Adipocyte (in vitro differentiated cells): ENCODE results near the gene GLIPR1L2.
"Not testable (repeated sequence)": the region's sequence is repeated elsewhere in the genome, so short reads cannot be mapped to it uniquely, and the experiment has no call there.

Source experiments
- DNase-seq: peaks from one replicate; pipeline ENCODE4 v3.0.0-alpha.2; 2015; ENCODE audit warnings: low read depth
- H3K27me3 ChIP-seq: replicated peaks from 2 replicates; pipeline ENCODE4 v1.7.0; 2013; ENCODE audit warnings: mild to moderate bottlenecking, low read length, moderate library complexity; ENCODE audit not compliant: control insufficient read depth, insufficient read depth
- H3K36me3 ChIP-seq: 2 replicates; pipeline ENCODE4 v1.7.0; 2013; ENCODE audit warnings: low read length, mild to moderate bottlenecking, moderate library complexity; ENCODE audit not compliant: control insufficient read depth, insufficient read depth, severe bottlenecking
- H3K4me1 ChIP-seq: 2 replicates; pipeline ENCODE4 v1.7.0; 2013; ENCODE audit warnings: mild to moderate bottlenecking, low read length, moderate library complexity; ENCODE audit not compliant: control insufficient read depth, insufficient read depth
- H3K4me3 ChIP-seq: 2 replicates; pipeline ENCODE4 v1.7.0; 2013; ENCODE audit warnings: mild to moderate bottlenecking, low read length, moderate library complexity
- H3K9ac ChIP-seq: 2 replicates; pipeline ENCODE4 v1.7.0; 2013; ENCODE audit warnings: mild to moderate bottlenecking, low read length, moderate library complexity
- H3K9me3 ChIP-seq: 2 replicates; pipeline ENCODE4 v1.7.0; 2013; ENCODE audit warnings: mild to moderate bottlenecking, low read length, moderate library complexity; ENCODE audit not compliant: control insufficient read depth

The GLIPR1L2 gene

DNA sequence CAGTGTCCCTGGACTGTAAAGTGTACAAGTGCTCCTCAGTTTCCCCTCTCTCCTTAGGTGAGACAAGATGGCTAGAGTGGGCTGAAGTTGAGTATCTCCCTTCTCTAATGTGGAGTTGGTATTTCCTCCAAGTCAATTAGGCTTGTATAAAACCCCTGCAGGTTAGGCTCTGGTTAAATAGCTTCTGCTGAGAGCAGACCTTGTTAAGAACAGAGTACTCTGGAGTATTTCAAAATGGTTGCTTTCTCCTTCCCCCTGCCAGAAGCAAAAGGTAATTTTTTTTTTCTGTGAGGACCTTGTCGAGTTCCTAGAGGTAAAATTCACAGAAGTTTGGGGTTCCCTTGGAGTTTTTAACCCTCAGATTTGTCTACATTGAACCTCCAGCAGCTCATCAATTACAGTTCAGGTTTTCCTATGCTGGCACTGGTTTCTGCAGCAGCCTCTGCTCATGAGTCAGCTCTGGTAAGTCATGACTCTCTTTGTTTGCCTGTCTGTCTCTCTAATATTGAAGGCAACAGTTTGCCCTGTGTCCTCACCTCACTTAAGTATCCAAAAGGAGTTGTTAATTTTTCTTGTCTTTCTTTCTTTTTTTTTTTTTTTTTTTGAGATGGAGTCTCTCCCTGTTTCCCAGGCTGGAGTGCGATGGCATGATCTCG is 61.9 kb downstream of the GLIPR1L2 start:
- H3K9ac ChIP-seq = no peak overlapping the region
- H3K36me3 ChIP-seq = no peaks in the 10 kb centered on the region
- no peaks in the 10 kb centered on the region for H3K4me1 ChIP-seq
- DNase-seq = peak; percentile 33
- H3K27me3 ChIP-seq = no peaks in the 10 kb centered on the region
- H3K4me3 ChIP-seq = no peak overlapping the region
- H3K9me3 ChIP-seq = peaks cover 2% of the 10 kb centered on the region

DNA sequence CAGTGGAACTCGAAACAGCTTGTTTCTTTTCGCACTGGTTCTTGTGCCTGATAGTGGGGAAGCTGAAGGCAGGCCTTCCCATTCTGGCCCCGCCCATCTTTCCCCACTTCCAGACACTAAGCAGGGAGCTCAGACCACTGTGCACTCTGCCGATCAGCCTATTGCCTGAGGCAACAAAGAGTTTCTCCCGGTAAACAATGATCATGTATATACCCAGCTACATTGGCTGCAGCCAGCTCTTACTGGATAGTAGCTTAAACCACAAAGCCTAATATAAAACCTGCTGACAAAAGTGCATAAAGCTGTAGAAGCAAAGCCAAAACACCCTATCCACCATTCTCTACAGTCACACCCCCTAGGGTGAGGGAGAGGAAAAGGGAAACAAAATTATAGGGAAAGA is 65.0 kb downstream of the GLIPR1L2 start:
- Histone ChIP-seq H3K9me3 (peaks cover 5% of the 10 kb centered on the region), H3K36me3 (no peaks in the 10 kb centered on the region), H3K4me3 (no peak overlapping the region), H3K9ac (no peak overlapping the region), H3K4me1 (no peaks in the 10 kb centered on the region), H3K27me3 (no peaks in the 10 kb centered on the region)
- DNase-seq = no peak

DNA sequence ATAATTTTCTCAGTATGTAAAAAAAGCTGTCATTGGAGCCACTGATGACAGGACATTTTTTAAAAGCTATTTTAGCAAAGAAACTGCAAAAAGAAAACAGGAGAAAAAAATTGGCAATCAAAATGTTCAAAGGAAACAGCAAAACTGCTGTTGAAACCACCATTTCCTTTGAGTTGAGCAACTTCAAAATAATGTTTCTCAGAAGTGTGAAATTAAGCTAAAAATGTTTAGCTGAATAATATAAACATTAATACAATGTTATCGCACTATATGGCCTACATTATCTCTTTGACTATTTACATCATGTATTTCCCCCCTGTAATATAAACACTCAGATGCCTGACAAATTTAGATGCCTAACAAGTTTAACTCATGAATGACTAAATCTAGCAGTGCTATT is 66.3 kb downstream of the GLIPR1L2 start:
- Histone ChIP-seq H3K4me1 (no peaks in the 10 kb centered on the region), H3K9me3 (peaks cover 5% of the 10 kb centered on the region), H3K27me3 (no peaks in the 10 kb centered on the region), H3K9ac (no peak overlapping the region), H3K36me3 (no peaks in the 10 kb centered on the region), H3K4me3 (no peak overlapping the region)
- DNase-seq = no peak

- H3K36me3 ChIP-seq, H3K4me3 ChIP-seq, H3K9me3 ChIP-seq, DNase-seq, H3K9ac ChIP-seq, H3K27me3 ChIP-seq, H3K4me1 ChIP-seq: not testable (repeated sequence)
Observed at GRCh38 chr12:75457866-75458265, 67.0 kb downstream of the GLIPR1L2 start.

DNA sequence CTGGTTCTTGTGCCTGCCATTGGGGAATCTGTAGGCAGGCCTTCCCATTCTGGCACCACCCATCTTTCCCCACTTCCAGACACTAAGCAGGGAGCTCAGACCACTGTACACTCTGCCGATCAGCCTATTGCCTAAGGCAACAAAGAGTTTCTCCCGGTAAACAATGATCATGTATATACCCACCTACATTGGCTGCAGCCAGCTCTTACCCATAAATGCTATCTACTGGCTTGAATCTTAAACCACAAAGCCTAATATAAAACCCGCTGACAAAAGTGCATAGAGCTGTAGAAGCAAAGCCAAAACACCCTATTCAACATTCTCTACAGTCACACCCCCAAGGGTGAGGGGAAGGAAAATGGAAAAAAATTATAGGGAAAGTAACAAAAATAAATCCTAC is 68.9 kb downstream of the GLIPR1L2 start:
- H3K9ac ChIP-seq = no peak overlapping the region

DNA sequence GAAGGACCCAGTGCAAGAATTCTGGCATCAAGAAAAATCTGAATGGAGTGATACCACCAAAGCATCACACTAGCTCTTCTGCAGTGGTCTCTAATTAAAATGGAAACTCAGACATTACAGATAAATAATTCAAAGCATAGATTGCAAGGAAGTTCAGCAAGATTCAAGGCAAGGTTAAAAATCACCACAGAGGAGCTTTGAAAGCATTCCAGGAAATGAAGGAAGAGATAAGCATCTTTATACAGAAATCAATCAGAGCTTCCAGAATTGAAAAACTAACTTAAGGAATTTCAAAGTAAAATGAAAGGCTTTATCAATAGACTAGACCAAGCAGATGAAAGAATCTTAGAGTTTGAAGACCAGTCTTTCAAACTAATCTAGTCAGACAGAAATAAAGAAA is 69.3 kb downstream of the GLIPR1L2 start:
- no peak for DNase-seq
- H3K4me3 ChIP-seq = no peak overlapping the region
- no peak overlapping the region for H3K9ac ChIP-seq
- no peaks in the 10 kb centered on the region for H3K4me1 ChIP-seq
- no peaks in the 10 kb centered on the region for H3K27me3 ChIP-seq
- H3K36me3 ChIP-seq = no peaks in the 10 kb centered on the region
- peaks cover 18% of the 10 kb centered on the region for H3K9me3 ChIP-seq

More for the DNA sequence above, 68.9 kb downstream of the GLIPR1L2 start:
- Histone ChIP-seq H3K9me3 (peaks cover 14% of the 10 kb centered on the region), H3K36me3 (no peaks in the 10 kb centered on the region), H3K4me3 (no peak overlapping the region), H3K27me3 (no peaks in the 10 kb centered on the region), H3K4me1 (no peaks in the 10 kb centered on the region)
- no peak for DNase-seq

- no peak for DNase-seq
- no peaks in the 10 kb centered on the region for H3K9me3 ChIP-seq
- H3K4me1 ChIP-seq = no peaks in the 10 kb centered on the region
- H3K4me3 ChIP-seq = no peak overlapping the region
- no peaks in the 10 kb centered on the region for H3K27me3 ChIP-seq
- H3K9ac ChIP-seq = no peak overlapping the region
- no peaks in the 10 kb centered on the region for H3K36me3 ChIP-seq
Observed at GRCh38 chr12:75471902-75472890, 81.3 kb downstream of the GLIPR1L2 start.

DNA sequence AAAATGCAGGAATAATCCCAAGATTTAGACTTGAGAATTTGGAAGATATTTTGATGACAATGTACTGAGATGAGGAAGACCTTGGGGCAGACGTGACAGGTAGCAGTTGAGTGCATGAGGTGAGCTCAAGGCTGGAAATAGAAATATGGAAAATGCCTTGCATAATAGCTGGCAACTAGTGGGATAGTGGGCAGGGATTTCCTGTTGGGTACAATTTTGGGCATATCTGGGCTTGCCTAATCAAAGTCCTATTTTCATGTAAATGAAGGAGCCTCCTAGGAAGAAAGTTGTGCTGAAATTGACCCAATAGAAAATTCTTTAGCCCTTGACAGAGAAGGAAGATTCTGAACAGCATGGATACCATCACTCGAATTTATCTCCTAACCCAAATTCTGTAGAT is 83.2 kb downstream of the GLIPR1L2 start:
- Histone ChIP-seq H3K4me3 (no peak overlapping the region), H3K9ac (no peak overlapping the region), H3K9me3 (no peaks in the 10 kb centered on the region), H3K36me3 (no peaks in the 10 kb centered on the region), H3K27me3 (no peaks in the 10 kb centered on the region), H3K4me1 (peaks cover 11% of the 10 kb centered on the region)
- DNase-seq = no peak

DNA sequence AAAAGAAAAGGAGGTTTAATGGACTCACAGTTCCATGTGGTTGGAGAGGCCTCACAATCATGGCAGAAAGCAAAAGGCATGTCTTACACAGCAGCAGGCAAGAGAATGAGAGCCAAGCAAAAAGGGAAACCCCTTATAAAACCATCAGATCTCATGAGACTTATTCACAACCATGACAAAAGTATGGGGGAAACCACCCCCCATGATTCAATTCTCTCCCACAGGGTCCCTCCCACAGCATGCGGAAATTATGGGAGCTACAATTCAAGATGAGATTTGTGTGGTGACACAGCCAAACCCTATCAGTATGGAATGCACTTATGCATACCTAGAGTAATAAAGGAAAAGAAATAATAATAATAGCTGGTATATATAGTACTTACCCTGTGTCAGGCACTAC is 85.2 kb downstream of the GLIPR1L2 start:
- Histone ChIP-seq H3K27me3 (no peaks in the 10 kb centered on the region), H3K4me3 (no peak overlapping the region)

DNA sequence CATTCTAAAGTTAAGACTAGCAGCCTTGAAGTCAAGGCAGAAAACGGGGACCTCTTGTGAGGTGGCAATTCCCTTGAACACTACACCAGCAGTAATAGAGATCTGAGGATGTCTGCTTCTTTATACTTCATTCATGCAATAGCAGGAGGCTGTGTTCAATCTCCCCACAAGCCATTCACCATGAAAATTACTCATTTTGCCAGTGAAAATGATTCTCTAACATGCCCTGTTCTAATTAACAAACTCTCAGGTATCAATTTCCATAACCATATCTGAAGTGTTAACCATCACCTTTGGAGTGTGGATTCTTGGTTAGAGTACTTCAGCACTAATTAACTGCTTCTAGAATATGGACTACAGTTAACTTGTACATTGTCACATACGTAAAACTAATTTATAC is 86.2 kb downstream of the GLIPR1L2 start:
- H3K9me3 ChIP-seq = no peaks in the 10 kb centered on the region
- no peak overlapping the region for H3K9ac ChIP-seq
- no peak overlapping the region for H3K4me3 ChIP-seq
- DNase-seq = no peak
- no peaks in the 10 kb centered on the region for H3K27me3 ChIP-seq
- peaks cover 33% of the 10 kb centered on the region for H3K4me1 ChIP-seq
- H3K36me3 ChIP-seq = no peaks in the 10 kb centered on the region

More for the DNA sequence above, 85.2 kb downstream of the GLIPR1L2 start:
- Histone ChIP-seq H3K36me3 (no peaks in the 10 kb centered on the region), H3K4me1 (peaks cover 22% of the 10 kb centered on the region), H3K9me3 (no peaks in the 10 kb centered on the region), H3K9ac (no peak overlapping the region)
- no peak for DNase-seq

DNA sequence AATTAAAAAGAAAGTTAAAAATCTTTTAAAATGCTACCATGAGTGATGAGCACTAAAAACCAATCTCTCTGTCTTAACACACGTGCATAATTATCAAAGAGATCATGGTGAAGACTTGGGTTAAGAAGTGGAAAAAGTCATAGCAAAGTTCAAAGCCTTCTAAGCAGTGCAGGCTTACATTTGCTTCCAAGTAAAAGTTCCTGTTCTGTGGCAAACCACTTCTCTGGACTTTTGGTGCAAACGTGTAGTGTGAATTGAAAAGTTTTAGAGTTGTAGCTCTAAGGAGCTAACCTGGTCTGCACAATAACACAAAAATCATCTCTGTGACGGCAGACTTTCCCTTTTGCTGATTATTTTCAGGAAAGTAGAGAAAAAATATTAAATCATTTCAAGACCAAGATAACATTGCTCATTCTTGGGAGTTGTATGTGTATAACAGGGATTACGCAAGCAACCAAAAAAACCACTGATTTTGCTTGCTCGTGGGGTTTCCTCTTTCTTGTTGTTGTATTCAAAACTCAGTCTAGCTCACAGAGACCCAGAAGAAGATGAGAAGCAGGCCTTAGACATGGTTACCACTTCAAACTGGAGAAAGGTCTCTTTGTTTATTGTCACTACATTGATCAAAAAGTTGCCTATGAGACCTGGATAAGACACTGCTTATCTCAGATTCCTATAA is 87.4 kb downstream of the GLIPR1L2 start:
- peaks cover 44% of the 10 kb centered on the region for H3K4me1 ChIP-seq
- H3K4me3 ChIP-seq = peak overlapping the region; percentile 15
- no peak overlapping the region for H3K9ac ChIP-seq
- H3K9me3 ChIP-seq = no peaks in the 10 kb centered on the region
- peak; percentile 72 for DNase-seq
- no peaks in the 10 kb centered on the region for H3K27me3 ChIP-seq
- no peaks in the 10 kb centered on the region for H3K36me3 ChIP-seq
